Measurements from ENCODE around the gene ELOVL6. TPM values are rescaled to one million over a fixed set of nuclear protein-coding genes. Genes with fewer than 3 reads are reported as not detected.

ELOVL6 gene
- total RNA-seq, 4 donors from 2014 or later: 3.4 to 25.9 (median 11.4) TPM

GRCh38 chr4:110092646-110093045, 105.8 kb downstream of the ELOVL6 start:
- DNase-seq: no peak
- 74 to 93% methylated on average over 4 of the region's 4 CpGs for WGBS, 2 donors (ENCODE audit: low coverage in 1 of 2)
- H3K27me3 ChIP-seq: no peaks in the 10 kb centered on the region
- intact Hi-C loops (cut with DNase I; ENCODE audit: low total_unique reads): no loop called here
- H3K9me3 ChIP-seq: no peaks in the 10 kb centered on the region
- TF ChIP-seq POLR2AphosphoS5 (IDR thresholded peaks at IDR 0.05): no peak
- no peak for TF ChIP-seq POLR2A (IDR thresholded peaks at IDR 0.05)
- no peak for TF ChIP-seq CTCF (IDR thresholded peaks at IDR 0.05)
- TF ChIP-seq EP300 (IDR thresholded peaks at IDR 0.05; ENCODE audit: low read depth): no peak
- no peak overlapping the region for H3K27ac ChIP-seq
- H3K4me1 ChIP-seq: peaks cover 0 to 19% (median 8%) of the 10 kb centered on the region in 4 donors
- no peak overlapping the region for H3K4me3 ChIP-seq
- in situ Hi-C loops (cut with MboI; ENCODE audit: low pct_ligation_motif_present in 1 of 4, low pct_unique_long_range_greater_than_20kb in 1 of 4, low sequenced_read_pairs in 3 of 4): no loop called here
- H3K36me3 ChIP-seq: no peaks in the 10 kb centered on the region

- Histone ChIP-seq H3K27me3 (no peaks in the 10 kb centered on the region), H3K4me3 (no peak overlapping the region), H3K9me3 (no peaks in the 10 kb centered on the region), H3K27ac (peak overlapping the region in 1 of 4 donors; percentile 26), H3K4me1 (peaks cover 0 to 29% (median 16%) of the 10 kb centered on the region in 4 donors), H3K36me3 (no peaks in the 10 kb centered on the region)
- no peak for DNase-seq
- intact Hi-C loops (cut with DNase I; ENCODE audit: low total_unique reads) (no loop called here), in situ Hi-C loops (cut with MboI; ENCODE audit: low pct_ligation_motif_present in 1 of 4, low pct_unique_long_range_greater_than_20kb in 1 of 4, low sequenced_read_pairs in 3 of 4) (no loop called here)
- no peak for TF ChIP-seq POLR2AphosphoS5 (IDR thresholded peaks at IDR 0.05)
- TF ChIP-seq POLR2A (IDR thresholded peaks at IDR 0.05): no peak
- TF ChIP-seq CTCF (IDR thresholded peaks at IDR 0.05): no peak
- TF ChIP-seq EP300 (IDR thresholded peaks at IDR 0.05; ENCODE audit: low read depth): no peak
- WGBS, 2 donors (ENCODE audit: low coverage in 1 of 2): 76 to 77% methylated on average over 4 to 6 of the region's 6 CpGs
Observed at GRCh38 chr4:110091434-110092140, 106.8 kb downstream of the ELOVL6 start.

GRCh38 chr4:110088670-110089069, 109.7 kb downstream of the ELOVL6 start:
- peaks cover 0 to 48% (median 32%) of the 10 kb centered on the region in 4 donors for H3K4me1 ChIP-seq
- 66 to 72% methylated on average over 4 of the region's 4 CpGs for WGBS, 2 donors (ENCODE audit: low coverage in 1 of 2)
- intact Hi-C loops (cut with DNase I; ENCODE audit: low total_unique reads): no loop called here
- no peaks in the 10 kb centered on the region for H3K36me3 ChIP-seq
- no peaks in the 10 kb centered on the region for H3K27me3 ChIP-seq
- TF ChIP-seq EP300 (IDR thresholded peaks at IDR 0.05; ENCODE audit: low read depth) (no peak), CTCF (IDR thresholded peaks at IDR 0.05) (no peak), POLR2AphosphoS5 (IDR thresholded peaks at IDR 0.05) (no peak), POLR2A (IDR thresholded peaks at IDR 0.05) (no peak)
- H3K4me3 ChIP-seq: no peak overlapping the region
- DNase-seq: no peak
- no peak overlapping the region for H3K27ac ChIP-seq
- in situ Hi-C loops (cut with MboI; ENCODE audit: low pct_ligation_motif_present in 1 of 4, low pct_unique_long_range_greater_than_20kb in 1 of 4, low sequenced_read_pairs in 3 of 4): no loop called here
- no peaks in the 10 kb centered on the region for H3K9me3 ChIP-seq

- H3K27ac ChIP-seq: peak overlapping the region; percentile 33 to 79 (median 67)
- TF ChIP-seq EP300 (IDR thresholded peaks at IDR 0.05; ENCODE audit: low read depth) (no peak), POLR2AphosphoS5 (IDR thresholded peaks at IDR 0.05) (peak in 1 of 3 donors; percentile 26), POLR2A (IDR thresholded peaks at IDR 0.05) (no peak), CTCF (IDR thresholded peaks at IDR 0.05) (no peak)
Observed at GRCh38 chr4:110087070-110087708, 111.2 kb downstream of the ELOVL6 start.

More at GRCh38 chr4:110087070-110087708, 111.2 kb downstream of the ELOVL6 start:
- Histone ChIP-seq H3K4me3 (no peak overlapping the region), H3K4me1 (peaks cover 0 to 48% (median 32%) of the 10 kb centered on the region in 4 donors), H3K9me3 (no peaks in the 10 kb centered on the region), H3K36me3 (no peaks in the 10 kb centered on the region), H3K27me3 (no peaks in the 10 kb centered on the region)
- no peak for DNase-seq
- intact Hi-C loops (cut with DNase I; ENCODE audit: low total_unique reads) (no loop called here), in situ Hi-C loops (cut with MboI; ENCODE audit: low pct_ligation_motif_present in 1 of 4, low pct_unique_long_range_greater_than_20kb in 1 of 4, low sequenced_read_pairs in 3 of 4) (no loop called here)
- WGBS, 2 donors (ENCODE audit: low coverage in 1 of 2): 33 to 39% methylated on average over 4 of the region's 4 CpGs

All from transverse colon (tissue), 4 donors.